ENCODE measurements around the gene PCDHGA9.

PCDHGA9 gene

DNA sequence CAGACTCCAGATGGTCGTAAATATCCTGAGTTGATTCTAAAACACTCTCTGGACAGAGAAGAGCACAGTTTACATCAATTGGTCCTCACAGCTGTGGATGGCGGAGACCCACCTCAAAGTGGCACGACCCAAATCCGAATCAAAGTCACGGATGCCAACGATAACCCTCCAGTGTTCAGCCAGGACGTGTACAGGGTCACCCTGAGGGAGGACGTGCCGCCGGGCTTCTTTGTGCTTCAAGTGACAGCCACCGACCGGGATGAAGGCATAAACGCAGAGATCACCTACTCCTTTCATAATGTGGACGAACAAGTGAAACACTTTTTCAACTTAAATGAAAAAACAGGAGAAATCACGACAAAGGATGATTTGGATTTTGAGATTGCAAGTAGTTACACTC, 41.9 kb upstream of the PCDHGA9 start:
- no peak overlapping the region for H3K4me3 ChIP-seq (ENCODE audit: low read length)
- TF ChIP-seq, protein P1, sequence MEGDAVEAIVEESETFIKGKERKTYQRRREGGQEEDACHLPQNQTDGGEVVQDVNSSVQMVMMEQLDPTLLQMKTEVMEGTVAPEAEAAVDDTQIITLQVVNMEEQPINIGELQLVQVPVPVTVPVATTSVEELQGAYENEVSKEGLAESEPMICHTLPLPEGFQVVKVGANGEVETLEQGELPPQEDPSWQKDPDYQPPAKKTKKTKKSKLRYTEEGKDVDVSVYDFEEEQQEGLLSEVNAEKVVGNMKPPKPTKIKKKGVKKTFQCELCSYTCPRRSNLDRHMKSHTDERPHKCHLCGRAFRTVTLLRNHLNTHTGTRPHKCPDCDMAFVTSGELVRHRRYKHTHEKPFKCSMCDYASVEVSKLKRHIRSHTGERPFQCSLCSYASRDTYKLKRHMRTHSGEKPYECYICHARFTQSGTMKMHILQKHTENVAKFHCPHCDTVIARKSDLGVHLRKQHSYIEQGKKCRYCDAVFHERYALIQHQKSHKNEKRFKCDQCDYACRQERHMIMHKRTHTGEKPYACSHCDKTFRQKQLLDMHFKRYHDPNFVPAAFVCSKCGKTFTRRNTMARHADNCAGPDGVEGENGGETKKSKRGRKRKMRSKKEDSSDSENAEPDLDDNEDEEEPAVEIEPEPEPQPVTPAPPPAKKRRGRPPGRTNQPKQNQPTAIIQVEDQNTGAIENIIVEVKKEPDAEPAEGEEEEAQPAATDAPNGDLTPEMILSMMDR (IDR thresholded peaks at IDR 0.05; ENCODE audit: insufficient read depth, low read depth, low read length, missing control alignments) = no peak
- DNase-seq (ENCODE audit: low read depth) = no peak

DNA sequence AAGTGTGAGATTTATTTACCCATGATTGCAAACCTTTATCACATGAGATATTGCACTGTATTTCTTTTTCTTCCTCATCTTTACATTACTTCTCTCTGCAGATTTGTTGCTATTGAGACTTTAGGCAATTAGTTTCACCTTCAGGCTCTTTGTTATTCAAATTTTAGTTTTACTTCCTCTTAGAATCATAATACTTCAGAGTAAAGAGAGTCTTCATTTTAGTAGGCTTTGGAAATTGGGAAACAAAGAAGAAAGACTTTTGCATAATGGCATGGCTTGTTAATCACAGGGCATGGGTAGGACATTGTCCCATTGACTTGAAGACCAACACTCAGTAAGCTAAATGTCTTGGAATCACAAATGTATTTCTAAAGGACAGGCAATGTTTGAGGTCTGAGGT, 39.9 kb upstream of the PCDHGA9 start:
- H3K4me3 ChIP-seq (ENCODE audit: low read length) = no peak overlapping the region
- DNase-seq (ENCODE audit: low read depth) = no peak
- TF ChIP-seq, protein P1 (IDR thresholded peaks at IDR 0.05; ENCODE audit: insufficient read depth, low read depth, low read length, missing control alignments) = no peak

DNA sequence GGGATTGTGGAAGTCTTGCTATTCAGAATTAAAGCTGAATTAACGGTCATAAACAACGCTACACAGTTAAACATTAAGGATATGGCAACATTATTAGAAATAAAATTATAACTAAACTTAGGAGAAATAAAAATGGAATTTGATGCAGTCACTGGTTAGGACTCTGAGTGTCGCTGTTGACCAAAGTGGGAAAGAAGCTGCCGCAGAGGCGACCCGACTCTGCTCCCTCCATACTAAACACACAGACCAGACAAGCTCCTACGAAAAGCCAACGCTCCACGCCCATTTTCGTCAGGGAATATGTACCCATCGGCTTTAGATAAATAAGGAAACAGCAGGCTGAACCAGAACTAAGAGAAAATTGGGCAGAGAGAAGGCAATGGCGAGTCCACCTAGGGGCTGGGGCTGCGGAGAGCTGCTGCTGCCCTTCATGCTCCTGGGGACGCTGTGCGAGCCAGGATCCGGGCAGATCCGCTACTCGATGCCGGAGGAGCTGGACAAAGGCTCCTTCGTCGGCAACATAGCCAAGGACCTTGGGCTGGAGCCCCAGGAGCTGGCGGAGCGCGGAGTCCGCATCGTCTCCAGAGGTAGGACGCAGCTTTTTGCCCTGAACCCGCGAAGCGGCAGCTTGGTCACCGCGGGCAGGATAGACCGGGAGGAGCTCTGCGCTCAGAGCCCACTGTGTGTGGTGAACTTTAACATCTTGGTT, 38.5 kb upstream of the PCDHGA9 start, which contains the start of gene PCDHGA5:
Gene PCDHGA5, plus strand, starts transcription at position 211 of the 709 bp plus-strand sequence. Its CDS starts 169 bp downstream, at position 380.
- no peak for DNase-seq (ENCODE audit: low read depth)
- TF ChIP-seq, protein P1 (IDR thresholded peaks at IDR 0.05; ENCODE audit: insufficient read depth, low read depth, low read length, missing control alignments) = no peak
- H3K4me3 ChIP-seq (ENCODE audit: low read length) = no peak within 1 kb of the TSS

DNA sequence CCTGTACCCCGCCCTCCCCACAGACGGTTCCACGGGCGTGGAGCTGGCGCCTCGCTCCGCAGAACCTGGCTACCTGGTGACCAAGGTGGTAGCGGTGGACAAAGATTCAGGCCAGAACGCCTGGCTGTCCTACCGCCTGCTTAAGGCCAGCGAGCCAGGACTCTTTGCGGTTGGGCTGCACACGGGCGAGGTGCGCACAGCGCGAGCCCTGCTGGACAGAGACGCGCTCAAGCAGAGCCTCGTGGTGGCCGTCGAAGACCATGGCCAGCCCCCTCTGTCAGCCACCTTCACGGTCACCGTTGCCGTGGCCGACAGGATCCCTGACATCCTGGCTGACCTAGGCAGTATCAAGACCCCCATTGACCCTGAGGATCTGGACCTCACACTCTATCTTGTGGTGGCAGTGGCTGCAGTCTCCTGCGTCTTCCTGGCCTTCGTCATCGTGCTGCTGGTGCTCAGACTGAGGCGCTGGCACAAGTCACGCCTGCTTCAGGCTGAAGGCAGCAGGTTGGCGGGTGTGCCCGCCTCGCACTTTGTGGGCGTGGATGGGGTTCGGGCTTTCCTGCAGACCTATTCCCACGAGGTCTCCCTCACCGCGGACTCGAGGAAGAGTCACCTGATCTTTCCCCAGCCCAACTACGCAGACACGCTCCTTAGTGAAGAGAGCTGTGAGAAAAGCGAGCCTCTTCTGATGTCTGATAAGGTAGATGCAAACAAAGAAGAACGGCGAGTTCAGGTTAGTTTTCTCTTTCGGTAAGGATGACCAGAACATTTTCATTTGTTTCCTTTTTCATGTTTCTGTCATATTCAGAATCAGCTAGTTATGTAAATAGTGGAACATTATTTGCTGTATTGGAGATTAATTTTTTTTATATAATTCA, 36.3 kb upstream of the PCDHGA9 start:
- no peak for DNase-seq (ENCODE audit: low read depth)
- H3K4me3 ChIP-seq (ENCODE audit: low read length) = no peak overlapping the region
- TF ChIP-seq, protein P1 (IDR thresholded peaks at IDR 0.05; ENCODE audit: insufficient read depth, low read depth, low read length, missing control alignments) = no peak

DNA sequence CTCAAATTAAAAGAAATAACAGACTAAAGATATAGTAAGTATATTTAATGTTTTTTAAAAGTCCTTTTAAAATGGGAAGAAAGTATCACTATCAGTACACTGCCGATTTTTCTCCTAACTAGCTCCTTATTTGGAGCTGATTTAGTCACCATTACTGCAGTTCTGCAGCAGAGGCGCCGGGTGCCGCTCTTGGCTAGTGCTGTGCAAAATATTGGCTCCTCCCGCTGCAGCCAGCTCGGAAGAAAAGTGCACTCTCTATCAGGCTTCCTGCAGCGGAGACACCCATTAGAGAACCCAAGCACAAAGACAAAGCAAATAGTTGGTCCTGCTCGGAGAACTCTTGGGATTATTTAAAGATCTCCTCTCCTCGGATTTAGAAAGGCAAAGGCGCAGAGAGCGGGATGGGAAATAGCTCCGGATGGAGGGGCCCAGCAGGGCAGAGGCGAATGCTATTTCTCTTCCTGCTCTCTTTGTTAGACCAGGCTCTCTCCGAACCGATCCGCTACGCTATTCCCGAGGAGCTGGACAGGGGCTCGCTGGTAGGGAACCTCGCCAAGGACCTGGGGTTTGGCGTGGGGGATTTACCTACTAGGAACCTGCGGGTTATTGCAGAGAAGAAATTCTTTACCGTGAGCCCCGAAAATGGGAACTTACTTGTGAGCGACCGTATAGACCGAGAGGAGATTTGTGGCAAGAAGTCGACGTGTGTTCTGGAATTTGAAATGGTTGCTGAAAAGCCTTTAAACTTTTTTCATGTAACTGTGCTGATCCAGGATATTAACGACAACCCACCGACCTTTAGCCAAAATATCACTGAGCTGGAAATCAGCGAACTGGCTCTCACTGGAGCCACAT, 32.4 kb upstream of the PCDHGA9 start, which contains the start of gene PCDHGB3:
Gene PCDHGB3, plus strand, starts transcription at position 249 of the 855 bp plus-strand sequence. Its CDS starts 153 bp downstream, at position 402.
- DNase-seq (ENCODE audit: low read depth) = peak; percentile 34
- peak within 1 kb of the TSS; percentile 30 for H3K4me3 ChIP-seq (ENCODE audit: low read length)
- TF ChIP-seq, protein P1 (IDR thresholded peaks at IDR 0.05; ENCODE audit: insufficient read depth, low read depth, low read length, missing control alignments) = peak; percentile 47
